Epithelial cell of esophagus (primary cell): ENCODE measurements around the gene FAF1.
"Not testable (repeated sequence)": the region's sequence is repeated elsewhere in the genome, so short reads cannot be mapped to it uniquely, and the experiment has no call there.

Experiments
- DNase-seq: peaks from one replicate; pipeline ENCODE4 v3.0.0; 2010; ENCODE audit warnings: low read depth
- H3K4me3 ChIP-seq: 2 replicates; pipeline ENCODE4 v1.5.1; 2011; ENCODE audit warnings: mild to moderate bottlenecking, low read length, control low read depth
- CTCF ChIP-seq: IDR thresholded peaks from 2 replicates; pipeline ENCODE4 v1.5.1; 2011; ENCODE audit warnings: low read depth, mild to moderate bottlenecking, low read length, control low read depth, inconsistent platforms; ENCODE audit not compliant: insufficient read depth; ENCODE audit errors: missing control alignments

FAF1 gene

GRCh38 chr1:50548243-50548642 is 411.8 kb downstream of the FAF1 start:
- no peak overlapping the region for H3K4me3 ChIP-seq
- TF ChIP-seq CTCF: no peak
- DNase-seq: no peak

- H3K4me3 ChIP-seq: no peak overlapping the region
- no peak for TF ChIP-seq CTCF
- no peak for DNase-seq
These were observed 417.7 kb downstream of the FAF1 start for GRCh38 chr1:50542362-50542761.

- H3K4me3 ChIP-seq: no peak overlapping the region
- no peak for TF ChIP-seq CTCF
These were observed 421.6 kb downstream of the FAF1 start for GRCh38 chr1:50538476-50538875.

GRCh38 chr1:50531601-50532000 is 428.5 kb downstream of the FAF1 start:
- H3K4me3 ChIP-seq: no peak overlapping the region
- TF ChIP-seq CTCF: no peak
- peak; percentile 3 for DNase-seq

More at GRCh38 chr1:50538476-50538875, 421.6 kb downstream of the FAF1 start:
- no peak for DNase-seq

- peak; percentile 2 for DNase-seq
- TF ChIP-seq CTCF: no peak
- H3K4me3 ChIP-seq: no peak overlapping the region
These were observed 429.0 kb downstream of the FAF1 start for GRCh38 chr1:50531027-50531426.

GRCh38 chr1:50529510-50529909 is 430.6 kb downstream of the FAF1 start:
- H3K4me3 ChIP-seq: no peak overlapping the region
- DNase-seq: no peak
- TF ChIP-seq CTCF: no peak

GRCh38 chr1:50527987-50528320 is 432.1 kb downstream of the FAF1 start:
- H3K4me3 ChIP-seq, DNase-seq: not testable (repeated sequence)
